ENCODE measurements around the gene NOS1. TPM values are rescaled to one million over a fixed set of nuclear protein-coding genes. Genes with fewer than 3 reads are reported as not detected.

The NOS1 gene
- total RNA-seq, 1 donor from 2014 or later = 0.19 TPM

- no peak for ATAC-seq (ENCODE audit: poor library complexity)
- intact Hi-C loops (cut with DNase I) = no loop called here
- DNase-seq = no peak
These were observed 22.3 kb downstream of the NOS1 start for GRCh38 chr12:117339104-117339503.

- ATAC-seq (ENCODE audit: poor library complexity) = no peak
- DNase-seq = no peak
- intact Hi-C loops (cut with DNase I) = no loop called here
These were observed 26.4 kb downstream of the NOS1 start for GRCh38 chr12:117334855-117335587.

DNA sequence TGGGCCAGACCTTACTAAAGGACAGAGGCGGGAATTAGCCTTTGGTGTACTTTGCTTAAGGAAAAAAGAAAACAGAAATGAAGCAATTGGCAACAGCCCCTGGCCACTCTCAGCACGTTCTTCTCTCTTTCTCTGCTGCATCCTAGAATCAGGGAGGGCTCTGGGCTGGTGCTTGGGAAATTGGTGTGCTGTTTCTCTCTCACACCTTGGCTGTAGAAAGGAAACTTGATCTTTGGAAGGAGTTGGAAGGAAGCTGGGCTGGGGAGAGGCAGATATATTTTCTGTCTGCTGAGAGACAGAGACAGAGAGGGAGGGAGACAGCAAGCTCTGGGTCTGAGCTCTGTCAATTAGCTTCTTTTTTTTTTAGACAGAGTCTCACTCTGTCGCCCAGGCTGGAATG, 27.4 kb downstream of the NOS1 start:
- intact Hi-C loops (cut with DNase I) = no loop called here
- no peak for ATAC-seq (ENCODE audit: poor library complexity)

GRCh38 chr12:117333331-117333881, 28.0 kb downstream of the NOS1 start:
- ATAC-seq (ENCODE audit: poor library complexity) = no peak
- intact Hi-C loops (cut with DNase I) = no loop called here
- no peak for DNase-seq

More for the DNA sequence above, 27.4 kb downstream of the NOS1 start:
- DNase-seq = no peak

GRCh38 chr12:117331691-117332090, 29.7 kb downstream of the NOS1 start:
- ATAC-seq (ENCODE audit: poor library complexity) = no peak
- intact Hi-C loops (cut with DNase I) = no loop called here
- no peak for DNase-seq

DNA sequence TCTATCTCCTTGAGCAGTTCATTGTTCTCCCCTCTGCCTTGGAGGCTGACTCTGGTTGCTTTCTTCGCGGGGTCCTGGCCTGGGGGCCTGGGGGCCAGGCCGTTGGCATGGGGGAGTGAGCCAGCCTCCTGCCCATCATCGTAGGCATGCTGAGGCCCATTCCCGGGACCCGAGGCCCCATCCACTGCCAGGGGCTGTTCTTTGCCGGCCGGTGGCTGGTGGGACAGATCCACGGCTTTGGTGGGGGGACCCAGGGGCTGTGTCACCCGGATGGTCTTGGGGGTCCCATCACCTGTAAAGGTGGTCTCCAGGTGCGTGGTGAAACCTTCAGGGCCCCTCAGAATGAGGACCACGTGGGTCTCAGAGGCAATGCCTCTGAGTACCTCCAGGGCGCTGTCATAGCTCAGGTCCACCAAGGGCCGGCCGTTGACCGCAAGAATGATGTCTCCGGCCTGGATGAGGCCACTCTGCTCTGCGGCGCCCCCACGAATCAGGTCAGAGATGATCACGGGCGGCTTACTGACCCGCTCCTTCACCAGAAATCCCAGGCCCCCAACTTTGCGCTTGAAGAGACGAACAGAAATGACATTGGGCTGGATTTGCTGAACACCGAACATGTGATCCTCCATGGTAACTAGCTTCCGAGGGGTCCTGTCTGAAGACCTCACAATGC, 30.8 kb downstream of the NOS1 start:
- DNase-seq = no peak
- no peak for ATAC-seq (ENCODE audit: poor library complexity)
- intact Hi-C loops (cut with DNase I) = no loop called here

- DNase-seq (no peak), ATAC-seq (ENCODE audit: poor library complexity) (no peak)
- intact Hi-C loops (cut with DNase I) = no loop called here
These were observed 31.7 kb downstream of the NOS1 start for GRCh38 chr12:117329756-117330155.

DNA sequence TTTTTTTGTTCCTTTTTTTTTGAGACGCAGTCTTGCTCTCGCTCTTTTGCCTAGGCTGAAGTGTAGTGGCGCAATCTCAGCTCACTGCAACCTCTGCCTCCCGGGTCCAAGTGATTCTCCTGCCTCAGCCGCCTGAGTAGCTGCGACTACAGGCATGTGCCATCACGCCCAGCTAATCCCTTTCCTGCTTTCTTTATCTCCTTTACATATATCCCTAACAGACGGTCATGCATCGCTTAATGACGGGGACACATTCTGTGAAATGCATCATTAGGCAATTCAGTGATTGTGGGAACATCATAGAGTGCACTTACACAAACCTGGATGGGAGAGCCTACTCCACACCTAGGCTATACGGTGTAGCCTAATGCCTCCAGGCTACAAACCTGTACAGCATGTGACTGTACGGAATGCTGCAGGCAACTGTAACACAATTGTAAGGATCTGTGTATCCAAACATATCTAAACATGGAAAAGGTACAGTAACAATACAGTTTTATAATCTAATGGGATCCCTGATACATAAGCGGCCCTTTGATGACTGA, 32.8 kb downstream of the NOS1 start:
- intact Hi-C loops (cut with DNase I) = no loop called here
- DNase-seq (no peak), ATAC-seq (ENCODE audit: poor library complexity) (no peak)

GRCh38 chr12:117322428-117322827, 39.0 kb downstream of the NOS1 start:
- intact Hi-C loops (cut with DNase I) = no loop called here
- ATAC-seq (ENCODE audit: poor library complexity) (no peak), DNase-seq (no peak)

DNA sequence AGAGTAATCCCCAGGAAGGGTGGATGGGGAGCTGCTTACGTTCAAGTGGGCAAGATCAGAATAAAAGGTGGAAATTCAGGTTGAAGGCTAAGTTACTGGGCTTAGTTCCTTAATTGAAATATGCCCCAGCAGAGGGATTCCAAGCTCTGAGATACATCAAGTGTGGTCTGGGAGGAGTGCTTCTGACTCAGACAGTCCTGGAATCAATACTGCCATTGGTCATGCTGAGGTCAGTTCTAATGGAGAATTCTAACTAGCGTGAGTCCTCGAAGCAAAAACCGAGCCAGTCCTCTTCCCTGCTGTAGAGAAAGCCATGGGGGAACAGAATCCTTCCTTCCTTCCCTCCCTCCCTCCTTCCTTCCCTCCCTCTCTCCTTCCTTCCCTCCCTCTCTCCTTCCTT, 39.9 kb downstream of the NOS1 start:
- DNase-seq = no peak
- ATAC-seq (ENCODE audit: poor library complexity) = no peak
- intact Hi-C loops (cut with DNase I) = no loop called here

- intact Hi-C loops (cut with DNase I) = no loop called here
- ATAC-seq (ENCODE audit: poor library complexity) = no peak
- no peak for DNase-seq
These were observed 42.8 kb downstream of the NOS1 start for GRCh38 chr12:117318591-117318990.

GRCh38 chr12:117316336-117316735, 45.1 kb downstream of the NOS1 start:
- ATAC-seq (ENCODE audit: poor library complexity) = no peak
- intact Hi-C loops (cut with DNase I) = no loop called here
- DNase-seq = no peak

DNA sequence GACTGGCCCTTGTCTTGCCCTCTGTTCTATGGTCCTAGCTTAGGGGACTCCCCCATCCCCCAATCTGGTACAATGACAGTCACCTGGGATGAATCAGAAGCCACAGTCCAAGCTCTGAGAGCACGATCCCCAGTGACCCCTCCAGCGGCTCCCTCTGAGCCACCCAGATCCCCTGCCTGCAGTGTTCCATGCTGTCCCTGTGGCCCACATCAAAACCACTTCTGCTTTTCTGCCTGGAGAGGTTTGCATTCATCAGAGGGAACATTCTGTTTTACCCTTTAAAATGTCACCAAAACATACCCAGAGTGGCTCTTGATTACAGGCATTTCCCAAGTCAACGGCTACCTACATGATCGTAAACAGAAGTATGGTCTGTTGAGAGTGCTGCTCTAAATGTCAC, 47.5 kb downstream of the NOS1 start:
- intact Hi-C loops (cut with DNase I) = no loop called here
- no peak for DNase-seq
- ATAC-seq (ENCODE audit: poor library complexity) = no peak

GRCh38 chr12:117312770-117313169, 48.7 kb downstream of the NOS1 start:
- ATAC-seq (ENCODE audit: poor library complexity) (no peak), DNase-seq (no peak)
- intact Hi-C loops (cut with DNase I) = no loop called here

- no peak for ATAC-seq (ENCODE audit: poor library complexity)
- DNase-seq = no peak
- intact Hi-C loops (cut with DNase I) = no loop called here
These were observed 52.0 kb downstream of the NOS1 start for GRCh38 chr12:117309276-117309925.

GRCh38 chr12:117300174-117300573, 61.3 kb downstream of the NOS1 start:
- ATAC-seq (ENCODE audit: poor library complexity) (no peak), DNase-seq (no peak)
- intact Hi-C loops (cut with DNase I) = no loop called here

DNA sequence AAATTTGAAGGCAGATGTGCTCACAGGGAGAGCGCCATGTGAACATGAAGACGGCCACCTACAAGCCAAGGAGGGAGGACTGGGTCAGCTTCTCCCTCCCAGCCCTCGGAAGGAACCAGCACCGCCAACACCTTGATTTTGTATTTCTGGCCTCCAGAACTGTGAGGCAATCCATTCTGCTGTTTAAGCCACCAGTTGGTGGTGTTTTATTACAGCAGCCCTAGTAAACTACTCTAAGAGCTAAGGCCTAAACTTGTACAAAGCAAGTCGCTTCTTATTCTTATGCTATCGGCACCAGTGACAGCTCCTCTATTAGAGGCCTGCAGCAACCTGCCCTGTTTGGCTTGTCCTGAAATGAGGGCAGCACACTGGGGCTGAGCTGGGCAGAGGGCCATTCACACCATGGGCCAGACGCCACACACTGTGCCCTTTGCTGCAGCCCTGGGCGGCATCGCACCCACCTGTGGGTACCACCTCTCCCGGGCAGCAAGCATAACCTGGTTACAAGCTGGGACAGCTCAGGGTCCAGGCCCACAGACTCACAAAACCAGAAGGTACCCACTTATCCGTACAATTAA, 62.7 kb downstream of the NOS1 start:
- intact Hi-C loops (cut with DNase I) = no loop called here
- ATAC-seq (ENCODE audit: poor library complexity) = no peak
- DNase-seq = no peak

- no peak for ATAC-seq (ENCODE audit: poor library complexity)
- intact Hi-C loops (cut with DNase I) = no loop called here
- no peak for DNase-seq
These were observed 63.2 kb downstream of the NOS1 start for GRCh38 chr12:117298191-117298590.

DNA sequence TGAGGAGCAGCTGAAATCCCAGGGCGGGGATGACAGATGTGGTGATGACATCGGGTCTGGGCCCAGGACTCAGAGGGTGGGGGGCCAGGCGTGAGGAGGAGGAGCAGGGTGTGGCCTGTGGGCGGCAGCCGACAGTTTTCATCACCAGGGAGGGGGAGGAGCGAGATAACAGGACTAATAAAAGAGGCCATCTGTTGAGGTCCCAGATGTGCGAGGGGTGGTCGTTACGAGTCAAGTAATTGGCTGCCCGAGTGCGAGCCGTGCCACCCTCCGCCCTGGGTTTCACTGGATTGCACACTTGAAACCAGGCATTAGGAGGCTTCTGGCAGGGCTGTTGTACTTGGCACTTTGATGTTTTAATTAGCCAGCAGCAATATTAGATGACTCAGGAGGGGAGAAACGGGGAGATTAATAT, 67.2 kb downstream of the NOS1 start:
- intact Hi-C loops (cut with DNase I) = no loop called here
- ATAC-seq (ENCODE audit: poor library complexity) (no peak), DNase-seq (no peak)

All from Right ventricle myocardium superior (tissue), 1 donor.